Ovary (tissue), 9 donors: ENCODE results near the gene RXRG. TPM values are rescaled to one million over a fixed set of nuclear protein-coding genes. Genes with fewer than 3 reads are reported as not detected.

Source experiments
- DNase-seq, 5 donors: peaks; one replicate each; pipeline ENCODE4 v3.0.0-alpha.2; 2019 to 2020
- H3K27ac ChIP-seq, 2 donors: fragments of 200-600 bp; one replicate each; pipeline versions ENCODE4 v1.5.1 to v1.8.0; 2019 to 2022
- H3K27me3 ChIP-seq: fragments of 200-600 bp; one replicate; pipeline ENCODE4 v1.8.0; 2022
- H3K36me3 ChIP-seq: fragments of 200-600 bp; sonication (generic); one replicate; pipeline ENCODE4 v1.5.1; 2019
- H3K4me1 ChIP-seq: one replicate; pipeline ENCODE4 v1.8.1; 2013; ENCODE audit warnings: mild to moderate bottlenecking, moderate library complexity; ENCODE audit not compliant: insufficient read depth
- H3K4me3 ChIP-seq: fragments of 200-600 bp; sonication (generic); one replicate; pipeline ENCODE4 v1.5.1; 2017
- H3K9me3 ChIP-seq, 2 donors: fragments of 200-600 bp in 1 of 2; sonication (generic) in 1 of 2; one replicate each; pipeline versions ENCODE4 v1.5.1 to v1.8.1; 2013 to 2019; ENCODE audit warnings: mild to moderate bottlenecking in 1 of 2, moderate library complexity in 1 of 2
- EP300 ChIP-seq: sonication (generic); formaldehyde crosslinking; IDR thresholded peaks from one replicate; pipeline ENCODE4 v1.6.1; 2017; ENCODE audit warnings: antibody characterized with exemption
- POLR2A ChIP-seq: fragments of 450-650 bp; IDR thresholded peaks from one replicate; pipeline ENCODE4 v1.6.1; 2017; ENCODE audit warnings: antibody characterized with exemption, mild to moderate bottlenecking, moderate library complexity
- WGBS, 3 donors: extraction: QIAGEN DNeasy Blood & Tissue Kit in 1 of 3; methylation state at CpG; one replicate each; pipeline versions ENCODE4 v1.1.5 to v1.1.7; 2013 to 2017; 5-methylcytosine and 5-hydroxymethylcytosine counted together
- intact Hi-C, 4 donors: fragments of 100-400 bp; cut with DNase I; formaldehyde crosslinking; loops; one replicate each; pipeline versions ENCODE4 v1.11.0 to v1.15.1; 2022 to 2023
- polyA plus RNA-seq, 2 donors: library from polyadenylated mRNA; stranded (reverse); fragments of 200-250 nt in 1 of 2; fragments of 350-450 nt in 1 of 2; fragmentation: Illumina TruSeq in 1 of 2; extraction: RNeasy Lipid Tissue Mini Kit (QIAGEN cat#74804) in 1 of 2; gene quantifications; one replicate each; pipeline ENCODE4 v1.2.3, GENCODE V29; 2013 to 2014
- total RNA-seq, 7 donors: library from RNA; depleted of rRNA in 2 of 7; stranded (reverse); fragments of >200 nt in 2 of 7; fragmentation: NEBNext Ultra II Directional in 3 of 7; extraction: Animal tissue kit (Norgen Biotek cat#: 25700) in 3 of 7; gene quantifications; one replicate each; pipeline versions ENCODE4 v1.1.0 to v1.2.4, GENCODE V29; 2016 to 2023
- TF ChIP-seq, protein P1 (sequence below), 3 donors: fragments of 450-650 bp in 2 of 3; fragments of 200-600 bp in 1 of 3; IDR thresholded peaks; one replicate each; pipeline versions ENCODE4 v1.5.1 to v1.8.0; 2016 to 2022; ENCODE audit warnings: antibody characterized with exemption in 3 of 3, mild to moderate bottlenecking in 1 of 3
- donor health status: DM: no; HTN: no; CAD: no; lungs with moderate emphysema.
- donor health status: DM: no; HTN: no; CAD: no.
- donor health status: Bipolar disorder and iron deficiency.
- donor health status: DM: yes; HTN: yes; CAD: no.
- donor health status: DM: no; HTN: no; CAD: no.
- donor health status: DM: yes; HTN: yes; CAD: no.

Gene RXRG
- total and polyA plus RNA-seq, 9 donors, result 0.80 to 6.6 (median 1.8) TPM; not detected in 1

- Histone ChIP-seq H3K27ac (no peak overlapping the region), H3K9me3 (no peaks in the 10 kb centered on the region), H3K4me1 (no peaks in the 10 kb centered on the region), H3K36me3 (no peaks in the 10 kb centered on the region), H3K4me3 (no peak overlapping the region), H3K27me3 (no peaks in the 10 kb centered on the region)
- intact Hi-C loops, result no loop called here
- no peak for DNase-seq
- TF ChIP-seq, protein P1, sequence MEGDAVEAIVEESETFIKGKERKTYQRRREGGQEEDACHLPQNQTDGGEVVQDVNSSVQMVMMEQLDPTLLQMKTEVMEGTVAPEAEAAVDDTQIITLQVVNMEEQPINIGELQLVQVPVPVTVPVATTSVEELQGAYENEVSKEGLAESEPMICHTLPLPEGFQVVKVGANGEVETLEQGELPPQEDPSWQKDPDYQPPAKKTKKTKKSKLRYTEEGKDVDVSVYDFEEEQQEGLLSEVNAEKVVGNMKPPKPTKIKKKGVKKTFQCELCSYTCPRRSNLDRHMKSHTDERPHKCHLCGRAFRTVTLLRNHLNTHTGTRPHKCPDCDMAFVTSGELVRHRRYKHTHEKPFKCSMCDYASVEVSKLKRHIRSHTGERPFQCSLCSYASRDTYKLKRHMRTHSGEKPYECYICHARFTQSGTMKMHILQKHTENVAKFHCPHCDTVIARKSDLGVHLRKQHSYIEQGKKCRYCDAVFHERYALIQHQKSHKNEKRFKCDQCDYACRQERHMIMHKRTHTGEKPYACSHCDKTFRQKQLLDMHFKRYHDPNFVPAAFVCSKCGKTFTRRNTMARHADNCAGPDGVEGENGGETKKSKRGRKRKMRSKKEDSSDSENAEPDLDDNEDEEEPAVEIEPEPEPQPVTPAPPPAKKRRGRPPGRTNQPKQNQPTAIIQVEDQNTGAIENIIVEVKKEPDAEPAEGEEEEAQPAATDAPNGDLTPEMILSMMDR (IDR thresholded peaks at IDR 0.05), result no peak
- TF ChIP-seq POLR2A, result no peak
- TF ChIP-seq EP300, result no peak
- WGBS, 3 donors, result 65 to 79% (median 78%) methylated on average over 2 of the region's 2 CpGs
Observed at GRCh38 chr1:165451691-165452090, 6.8 kb upstream of the RXRG start.

GRCh38 chr1:165449131-165449530 is 4.2 kb upstream of the RXRG start:
- WGBS, 3 donors, result 19 to 30% (median 22%) methylated on average over 1 of the region's 1 CpG
- TF ChIP-seq POLR2A (no peak), EP300 (no peak)
- TF ChIP-seq, protein P1 (IDR thresholded peaks at IDR 0.05), result no peak
- intact Hi-C loops, result no loop called here
- H3K27me3 ChIP-seq, result no peaks in the 10 kb centered on the region
- no peak for DNase-seq
- no peak overlapping the region for H3K4me3 ChIP-seq
- H3K4me1 ChIP-seq, result no peaks in the 10 kb centered on the region
- no peaks in the 10 kb centered on the region for H3K36me3 ChIP-seq
- H3K27ac ChIP-seq, result no peak overlapping the region
- H3K9me3 ChIP-seq, result no peaks in the 10 kb centered on the region

DNA sequence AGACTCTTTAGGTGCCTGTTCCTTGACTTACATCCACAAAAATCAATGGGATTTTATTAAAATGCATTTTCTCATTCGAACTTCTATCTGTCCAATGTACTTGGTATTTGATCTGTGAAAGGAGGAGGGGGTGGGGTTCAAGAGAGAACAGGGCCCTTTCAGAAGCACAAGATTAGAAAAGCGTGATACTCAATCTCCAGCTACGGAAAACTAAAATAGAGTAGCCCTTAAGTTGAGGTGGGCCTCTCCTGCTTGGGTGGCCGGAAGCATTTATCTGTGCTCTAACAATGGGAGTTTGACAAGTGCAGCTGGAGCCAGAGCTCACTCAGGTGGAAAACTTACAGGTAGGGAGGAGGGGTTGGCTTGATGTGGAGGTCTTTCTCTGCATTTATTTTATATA is 462 bp upstream of the RXRG start:
- Histone ChIP-seq H3K36me3 (no peaks in the 10 kb centered on the region), H3K27me3 (no peaks in the 10 kb centered on the region), H3K4me1 (no peaks in the 10 kb centered on the region), H3K9me3 (no peaks in the 10 kb centered on the region), H3K4me3 (no peak overlapping the region), H3K27ac (no peak overlapping the region)
- WGBS, 3 donors, result 56 to 62% (median 57%) methylated on average over 4 of the region's 4 CpGs
- intact Hi-C loops, result no loop called here
- no peak for TF ChIP-seq EP300
- TF ChIP-seq POLR2A, result no peak
- TF ChIP-seq, protein P1 (IDR thresholded peaks at IDR 0.05), result no peak
- no peak for DNase-seq

GRCh38 chr1:165443539-165444311 is 1.2 kb downstream of the RXRG start:
- Histone ChIP-seq H3K27ac (no peak overlapping the region), H3K4me1 (no peaks in the 10 kb centered on the region), H3K36me3 (no peaks in the 10 kb centered on the region), H3K9me3 (no peaks in the 10 kb centered on the region), H3K27me3 (no peaks in the 10 kb centered on the region), H3K4me3 (no peak overlapping the region)
- intact Hi-C loops, result no loop called here
- DNase-seq, result no peak
- WGBS, 3 donors, result 12 to 21% (median 15%) methylated on average over 8 of the region's 8 CpGs
- TF ChIP-seq EP300, result no peak
- TF ChIP-seq, protein P1 (IDR thresholded peaks at IDR 0.05), result no peak
- TF ChIP-seq POLR2A, result no peak
